GM18498 (cell line): Measurements from ENCODE around the gene EBI3.
"Not testable (repeated sequence)": the region's sequence is repeated elsewhere in the genome, so short reads cannot be mapped to it uniquely, and the experiment has no call there.

Experiments
- ATAC-seq: cut with Tn5 transposase; IDR thresholded peaks from one replicate; pipeline ENCODE4 v1.9.1; 2021; ENCODE audit warnings: mild to moderate bottlenecking, moderate library complexity; ENCODE audit not compliant: unreplicated experiment

The EBI3 gene

GRCh38 chr19:4274321-4274686, 45.0 kb downstream of the EBI3 start:
- ATAC-seq, result not testable (repeated sequence)

DNA sequence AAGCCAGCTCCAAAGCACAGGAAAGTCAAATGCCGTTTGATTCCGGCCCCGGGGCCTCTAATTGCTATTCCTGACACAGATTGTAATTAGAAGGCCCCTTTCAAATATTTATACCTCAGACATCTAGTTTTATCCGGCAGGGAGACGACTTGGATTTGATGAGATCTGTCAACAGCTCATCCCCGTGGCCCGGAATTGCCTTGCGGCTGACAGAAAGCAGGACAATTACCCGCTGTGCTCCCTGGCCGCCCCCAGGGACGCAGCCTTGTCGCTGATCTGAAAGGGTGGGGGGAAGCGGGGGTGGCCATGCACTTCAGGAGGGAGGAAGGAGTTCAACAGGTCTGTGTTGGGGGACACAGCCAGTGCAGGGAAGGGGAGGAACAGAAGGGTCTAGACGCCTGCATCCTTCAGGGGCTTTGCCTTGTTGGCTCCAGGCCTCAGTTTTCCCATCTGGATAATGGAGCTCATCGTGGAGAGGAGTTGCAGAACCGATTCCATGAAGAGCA, 47.9 kb downstream of the EBI3 start:
- ATAC-seq, result no peak

DNA sequence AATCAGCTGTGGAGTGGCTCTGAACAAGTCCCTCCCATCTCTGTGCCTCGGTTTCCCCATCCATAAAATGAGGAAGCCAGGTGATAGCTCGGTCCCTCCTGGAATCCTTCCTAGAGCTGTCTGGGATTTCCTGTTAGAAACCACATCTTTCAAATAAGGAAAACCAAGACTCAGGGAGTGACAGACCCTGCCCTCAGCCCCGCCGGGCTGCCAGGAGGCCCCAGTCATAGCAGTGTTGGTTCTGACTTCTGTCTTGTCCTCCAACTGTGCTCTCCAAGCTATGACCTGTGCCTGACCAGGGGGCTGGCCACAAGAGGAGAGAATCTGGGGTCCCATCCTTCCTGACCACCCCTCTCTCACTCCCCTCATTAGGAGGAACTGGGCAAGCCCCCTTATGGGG, 48.7 kb downstream of the EBI3 start:
- ATAC-seq, result no peak

DNA sequence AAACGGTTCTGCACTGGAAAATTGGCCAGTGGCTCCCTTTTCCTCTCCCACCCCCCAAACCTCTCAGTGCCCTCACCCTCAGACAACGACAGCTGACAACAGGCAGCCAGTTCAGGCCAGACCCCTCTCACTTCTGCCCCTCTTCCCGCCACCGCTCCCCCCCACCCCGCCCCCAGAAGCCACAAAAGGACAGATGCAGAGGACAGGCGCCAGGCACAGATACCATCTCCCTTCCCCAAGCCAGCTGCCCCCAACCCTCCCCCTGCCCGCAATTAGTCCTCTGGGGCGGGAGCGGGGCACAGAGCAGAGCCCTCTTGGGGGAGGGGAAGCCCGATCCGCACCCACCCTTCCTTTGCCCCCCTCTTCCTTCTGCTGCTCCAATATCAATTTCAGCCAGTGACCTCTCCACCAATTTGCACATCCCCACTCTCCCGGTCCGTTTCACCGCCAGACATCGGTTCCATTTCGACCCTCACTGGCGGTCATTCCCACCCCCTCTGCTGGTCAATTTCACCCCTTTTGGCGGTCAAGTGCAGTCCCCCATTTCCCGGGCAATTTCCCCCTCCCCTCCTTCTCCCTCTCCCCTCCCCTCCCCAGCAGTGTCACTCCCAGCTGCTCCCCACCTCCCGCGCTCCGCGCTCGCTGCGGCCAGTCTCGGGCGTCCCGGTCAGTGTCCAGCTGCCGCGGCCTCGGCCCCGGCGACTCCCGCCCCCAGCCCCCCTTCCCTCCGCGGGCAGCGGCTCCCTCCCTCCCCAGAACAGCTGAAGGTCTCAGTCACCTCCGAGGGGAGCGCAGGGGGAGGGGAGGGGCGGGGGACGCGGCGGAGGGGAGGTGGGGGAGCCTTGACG, 49.3 kb downstream of the EBI3 start, which contains the start of gene SHD:
SHD (plus strand) TSS at position 848 of the 848 bp plus-strand sequence. CDS start 798 bp downstream, outside the sequence.
- no peak for ATAC-seq

- ATAC-seq, result no peak
Observed at GRCh38 chr19:4279267-4279529, 49.9 kb downstream of the EBI3 start.

DNA sequence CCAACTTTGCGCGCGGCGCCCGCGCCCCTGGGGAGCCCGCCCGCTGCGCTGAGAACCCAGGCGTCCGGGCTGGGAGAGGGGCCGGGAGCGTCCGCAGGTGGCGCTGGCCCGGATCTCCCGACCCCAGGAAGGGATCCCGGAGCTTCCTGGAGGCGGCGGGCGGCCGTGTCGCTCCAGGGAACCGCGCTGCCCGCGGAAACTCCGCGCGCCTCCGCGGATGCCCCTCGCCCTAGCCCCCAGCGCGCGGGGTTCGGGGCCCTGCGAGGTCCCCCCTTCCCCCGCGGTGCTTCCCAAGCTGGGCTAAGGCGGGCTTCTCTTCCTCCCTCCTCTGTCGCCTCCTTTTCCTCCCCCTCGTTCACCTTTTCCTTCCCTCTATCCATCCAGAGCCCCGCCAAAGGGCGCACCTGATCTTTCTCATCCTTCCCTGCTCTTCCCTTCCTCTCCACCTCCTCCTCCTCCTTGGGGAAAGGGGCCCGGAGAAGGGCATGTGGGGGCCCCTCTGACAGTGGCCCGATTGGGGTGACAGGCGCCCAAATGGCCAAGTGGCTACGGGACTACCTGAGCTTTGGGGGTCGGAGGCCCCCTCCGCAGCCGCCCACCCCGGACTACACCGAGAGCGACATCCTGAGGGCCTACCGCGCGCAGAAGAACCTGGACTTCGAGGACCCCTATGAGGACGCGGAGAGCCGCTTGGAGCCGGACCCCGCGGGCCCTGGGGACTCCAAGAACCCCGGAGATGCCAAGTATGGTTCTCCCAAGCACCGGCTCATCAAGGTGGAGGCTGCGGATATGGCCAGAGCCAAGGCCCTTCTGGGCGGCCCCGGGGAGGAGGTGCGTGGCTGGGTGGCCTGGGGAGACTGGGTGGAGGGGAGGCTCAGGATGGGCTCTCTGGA, 50.5 kb downstream of the EBI3 start:
- ATAC-seq, result no peak

DNA sequence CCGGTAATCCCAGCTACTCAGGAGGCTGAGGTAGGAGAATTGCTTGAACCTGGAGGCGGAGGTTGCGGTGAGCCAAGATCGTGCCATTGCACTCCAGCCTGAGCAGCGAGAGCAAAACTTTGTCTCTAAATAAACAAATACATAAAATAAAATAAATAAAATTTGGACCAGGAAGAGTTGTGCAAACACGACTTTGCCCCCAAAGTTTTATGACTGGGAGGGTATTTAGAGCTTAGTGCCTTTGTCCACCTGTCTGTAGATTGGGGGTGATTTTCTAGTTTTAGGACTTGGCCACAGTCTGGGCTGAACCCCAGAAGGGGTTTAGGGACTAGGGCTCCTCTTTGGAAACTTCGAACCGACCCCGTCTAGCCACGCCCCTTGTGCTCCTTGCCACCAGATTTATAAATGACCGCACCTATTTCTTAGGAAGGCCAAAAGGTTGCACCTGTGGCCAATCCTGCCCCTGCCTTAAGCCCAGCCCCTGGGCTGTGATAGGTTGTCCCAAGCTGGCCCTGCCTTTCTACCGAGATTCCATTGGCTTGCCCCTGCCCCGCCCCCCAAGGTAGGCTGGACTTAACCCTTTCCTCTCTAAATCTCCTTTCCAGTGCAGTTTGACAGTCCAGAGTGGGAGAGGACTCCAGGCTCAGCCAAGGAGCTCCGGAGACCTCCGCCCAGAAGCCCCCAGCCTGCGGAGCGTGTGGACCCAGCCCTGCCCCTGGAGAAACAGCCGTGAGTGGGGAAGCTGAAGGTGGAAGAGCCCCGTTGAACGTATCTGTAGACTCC, 55.0 kb downstream of the EBI3 start:
- no peak for ATAC-seq

- no peak for ATAC-seq
Observed at GRCh38 chr19:4284974-4285373, 55.7 kb downstream of the EBI3 start.

GRCh38 chr19:4286141-4286540, 56.8 kb downstream of the EBI3 start:
- ATAC-seq, result not testable (repeated sequence)
